HFF-Myc (cell line): ENCODE results near the gene RAVER2.

Experiments
- DNase-seq: peaks from one replicate; pipeline ENCODE4 v3.0.0-alpha.2; 2011; ENCODE audit warnings: low read depth; ENCODE audit errors: extremely low read depth
- H3K4me3 ChIP-seq: replicated peaks from 2 replicates; pipeline ENCODE4 v1.5.1; 2011; ENCODE audit warnings: low read depth, mild to moderate bottlenecking, control low read depth, low read length
- TF ChIP-seq, protein P1 (sequence below): IDR thresholded peaks from 2 replicates; pipeline ENCODE4 v1.5.1; 2012; ENCODE audit warnings: mild to moderate bottlenecking, low read depth, low read length, control low read depth; ENCODE audit errors: missing control alignments

RAVER2 gene

DNA sequence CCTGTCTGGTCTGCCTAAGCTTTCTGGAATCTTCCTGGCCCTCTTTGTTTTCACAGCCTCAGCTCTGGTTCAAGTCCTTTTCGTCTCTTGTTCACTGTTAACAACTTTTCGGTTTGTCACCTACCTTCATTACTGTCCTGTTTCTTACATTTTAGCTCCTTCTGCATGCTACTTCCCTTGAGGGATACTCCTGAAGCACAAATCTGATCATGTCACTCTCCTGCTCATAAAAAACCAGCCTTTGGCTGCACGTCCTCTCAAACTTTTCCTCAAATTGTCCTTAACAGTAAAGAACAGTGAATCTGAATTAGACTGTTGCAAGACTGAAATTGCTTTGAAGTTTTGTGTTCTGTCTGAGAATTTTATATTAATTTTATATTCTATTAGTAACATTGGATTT is 3.3 kb downstream of the RAVER2 start:
- DNase-seq: no peak
- TF ChIP-seq, protein P1, sequence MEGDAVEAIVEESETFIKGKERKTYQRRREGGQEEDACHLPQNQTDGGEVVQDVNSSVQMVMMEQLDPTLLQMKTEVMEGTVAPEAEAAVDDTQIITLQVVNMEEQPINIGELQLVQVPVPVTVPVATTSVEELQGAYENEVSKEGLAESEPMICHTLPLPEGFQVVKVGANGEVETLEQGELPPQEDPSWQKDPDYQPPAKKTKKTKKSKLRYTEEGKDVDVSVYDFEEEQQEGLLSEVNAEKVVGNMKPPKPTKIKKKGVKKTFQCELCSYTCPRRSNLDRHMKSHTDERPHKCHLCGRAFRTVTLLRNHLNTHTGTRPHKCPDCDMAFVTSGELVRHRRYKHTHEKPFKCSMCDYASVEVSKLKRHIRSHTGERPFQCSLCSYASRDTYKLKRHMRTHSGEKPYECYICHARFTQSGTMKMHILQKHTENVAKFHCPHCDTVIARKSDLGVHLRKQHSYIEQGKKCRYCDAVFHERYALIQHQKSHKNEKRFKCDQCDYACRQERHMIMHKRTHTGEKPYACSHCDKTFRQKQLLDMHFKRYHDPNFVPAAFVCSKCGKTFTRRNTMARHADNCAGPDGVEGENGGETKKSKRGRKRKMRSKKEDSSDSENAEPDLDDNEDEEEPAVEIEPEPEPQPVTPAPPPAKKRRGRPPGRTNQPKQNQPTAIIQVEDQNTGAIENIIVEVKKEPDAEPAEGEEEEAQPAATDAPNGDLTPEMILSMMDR: no peak
- H3K4me3 ChIP-seq: no peak overlapping the region

DNA sequence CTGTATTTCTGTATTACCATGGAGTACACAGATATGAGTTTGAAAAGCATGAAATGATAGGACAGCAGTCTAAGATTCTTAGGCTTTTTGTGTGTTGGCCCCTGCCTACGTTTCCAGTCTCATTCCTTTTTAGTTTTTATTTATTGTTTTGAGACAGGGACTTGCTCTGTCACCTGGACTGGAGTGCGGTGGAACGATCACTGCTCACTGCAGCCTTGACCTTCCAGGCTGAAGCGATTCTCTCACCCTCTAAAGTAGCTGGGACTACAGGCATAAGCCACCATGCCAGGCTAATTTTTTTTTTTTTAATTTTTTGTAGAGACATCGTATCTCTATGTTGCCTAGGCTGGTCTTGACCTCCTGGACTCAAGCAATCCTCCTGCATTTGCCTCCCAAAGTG is 3.8 kb downstream of the RAVER2 start:
- no peak overlapping the region for H3K4me3 ChIP-seq
- DNase-seq: no peak

DNA sequence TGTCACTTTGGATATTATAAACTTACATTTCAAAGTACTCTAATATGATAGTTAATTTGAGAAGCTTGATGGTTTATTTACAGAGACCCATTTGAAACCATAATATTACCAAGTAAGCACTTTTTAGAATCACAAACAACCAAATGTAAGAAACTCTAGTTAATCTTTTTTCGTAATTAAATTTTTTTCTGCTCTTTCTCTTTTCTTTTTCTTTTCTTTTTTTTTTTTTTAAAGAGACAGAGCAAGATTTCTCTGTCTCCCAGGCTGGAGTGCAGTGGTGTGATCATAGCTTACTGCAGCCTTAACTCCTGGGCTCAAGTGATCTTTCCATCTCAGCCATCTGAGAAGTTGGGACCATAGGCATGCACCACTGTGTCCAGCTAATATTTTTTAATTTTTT is 5.2 kb downstream of the RAVER2 start:
- H3K4me3 ChIP-seq: no peak overlapping the region
- DNase-seq: no peak
- TF ChIP-seq, protein P1: no peak

More for the DNA sequence above, 3.8 kb downstream of the RAVER2 start:
- TF ChIP-seq, protein P1: no peak

DNA sequence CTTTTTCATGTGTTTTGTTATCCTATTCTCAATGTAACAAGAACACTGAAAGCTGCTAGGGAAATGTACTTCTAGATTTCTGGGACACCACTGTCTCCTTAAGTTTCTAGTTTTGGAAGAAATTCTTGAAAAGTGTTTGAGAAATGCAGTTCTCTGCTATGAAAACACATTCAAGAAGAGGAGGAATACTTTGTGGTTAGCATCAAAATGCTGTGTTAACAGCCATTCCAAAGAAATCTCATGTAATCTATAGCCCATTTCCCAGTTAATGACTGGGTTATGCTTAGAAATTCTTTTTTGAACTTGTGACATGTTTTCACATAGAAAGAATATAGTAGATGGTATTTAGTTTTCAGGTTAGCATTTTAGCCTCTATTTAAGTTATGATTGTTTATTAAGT is 6.0 kb downstream of the RAVER2 start:
- no peak for DNase-seq
- TF ChIP-seq, protein P1: no peak
- H3K4me3 ChIP-seq: no peak overlapping the region

DNA sequence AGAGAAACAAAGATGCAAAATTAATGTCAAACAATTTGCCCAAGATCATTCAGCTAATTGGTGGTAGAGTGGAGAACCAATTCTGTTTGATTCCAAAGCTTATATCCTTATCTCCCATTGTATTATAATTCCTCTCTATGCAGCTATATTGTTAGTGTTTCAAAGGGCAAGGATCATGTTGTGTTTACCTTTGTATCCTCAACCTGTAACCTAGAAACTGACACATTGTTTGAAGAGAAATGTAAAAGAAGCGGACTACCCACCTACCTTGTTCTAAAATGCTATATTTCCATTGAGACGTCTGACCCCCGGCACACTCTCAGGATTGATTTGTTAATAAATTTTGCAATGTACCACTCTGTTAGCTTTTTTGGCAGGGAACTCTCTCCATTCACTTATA is 9.3 kb downstream of the RAVER2 start:
- no peak for DNase-seq
- H3K4me3 ChIP-seq: no peak overlapping the region
- TF ChIP-seq, protein P1: no peak

DNA sequence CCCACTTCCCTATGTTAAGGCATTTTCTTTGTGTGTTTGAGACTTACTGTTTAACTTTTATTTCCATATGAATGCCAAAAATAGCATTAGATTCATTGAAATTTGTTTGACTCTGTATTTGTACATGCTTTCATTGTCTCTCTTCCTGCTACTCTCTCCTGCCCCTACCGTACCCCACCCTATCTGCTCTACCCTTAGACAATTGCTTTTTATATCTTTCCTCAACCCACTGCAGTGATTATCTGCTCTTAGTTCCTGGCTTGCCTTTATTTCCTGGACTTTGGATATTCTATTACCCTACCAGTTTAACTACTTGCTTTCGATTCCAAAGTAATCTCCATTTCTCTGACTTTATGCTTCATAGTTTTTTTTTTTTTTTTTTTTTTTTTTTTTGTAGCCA is 10.5 kb downstream of the RAVER2 start:
- DNase-seq: no peak
- no peak overlapping the region for H3K4me3 ChIP-seq
- TF ChIP-seq, protein P1: no peak

DNA sequence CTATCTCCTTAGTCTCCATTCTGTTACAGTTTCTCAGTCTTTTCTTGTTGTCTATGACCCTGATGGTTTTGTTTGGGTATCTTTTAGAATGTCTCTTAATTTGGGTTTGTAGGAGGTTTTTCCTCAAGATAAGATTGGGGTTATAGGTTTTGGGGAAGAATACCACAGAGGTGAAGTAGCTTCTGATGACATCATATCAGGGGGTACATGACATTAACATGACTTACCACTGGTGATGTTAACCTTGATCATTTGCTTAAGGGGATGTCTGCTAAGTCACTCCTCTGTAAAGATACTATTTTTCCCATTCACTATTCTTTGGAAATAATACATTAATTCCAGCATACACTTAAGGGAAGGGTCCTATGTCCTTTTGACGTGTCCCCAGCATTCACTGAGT is 11.9 kb downstream of the RAVER2 start:
- TF ChIP-seq, protein P1: no peak
- no peak for DNase-seq
- no peak overlapping the region for H3K4me3 ChIP-seq
